ENCODE results near the gene RFC4. TPM values are rescaled to one million over a fixed set of nuclear protein-coding genes. Genes with fewer than 3 reads are reported as not detected.
A peak's percentile ranks its signal among the peaks of the same experiment; 100 is the strongest.

RFC4 gene
- total RNA-seq, 2 donors from 2014 or later, result 6.6 to 7.8 TPM

GRCh38 chr3:186800285-186800684 is 6.0 kb downstream of the RFC4 start:
- intact Hi-C loops (cut with DNase I, micrococcal nuclease), result no loop called here
- ATAC-seq (no peak), DNase-seq (no peak)

DNA sequence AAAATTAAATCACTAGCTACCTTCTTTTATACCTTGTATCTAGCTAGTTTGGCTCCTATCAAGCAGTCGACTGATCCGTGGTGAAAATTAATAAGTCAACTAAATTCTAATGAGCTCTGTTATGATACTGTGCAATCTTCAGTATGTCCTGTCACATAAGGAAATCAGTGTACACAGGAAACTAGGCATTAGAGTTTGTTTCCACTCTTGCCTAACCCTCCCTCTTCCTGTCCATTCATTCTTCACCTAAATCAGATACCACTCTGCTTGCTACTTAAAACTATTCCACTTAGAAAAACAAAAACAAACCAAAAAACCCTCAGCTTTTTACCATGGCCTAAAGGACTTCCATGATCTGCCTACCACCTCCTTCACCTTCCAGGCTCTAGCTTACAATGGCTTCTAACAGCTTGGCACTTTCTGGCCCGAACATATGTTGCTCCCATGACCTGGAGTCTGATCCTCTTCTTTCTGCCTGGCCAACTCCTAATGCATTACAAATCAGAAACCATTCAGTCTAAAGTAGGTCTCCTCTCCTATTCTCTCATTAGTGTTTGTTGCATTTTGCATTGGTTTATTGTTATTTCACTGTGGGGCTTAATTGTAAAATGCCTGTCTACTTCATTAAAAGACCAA is 7.9 kb downstream of the RFC4 start:
- intact Hi-C loops (cut with DNase I, micrococcal nuclease), result no loop called here
- ATAC-seq (no peak), DNase-seq (no peak)

GRCh38 chr3:186790261-186790981 is 15.9 kb downstream of the RFC4 start:
- intact Hi-C loops (cut with DNase I, micrococcal nuclease), result no loop called here
- ATAC-seq, result peak; percentile 36
- DNase-seq, result no peak

DNA sequence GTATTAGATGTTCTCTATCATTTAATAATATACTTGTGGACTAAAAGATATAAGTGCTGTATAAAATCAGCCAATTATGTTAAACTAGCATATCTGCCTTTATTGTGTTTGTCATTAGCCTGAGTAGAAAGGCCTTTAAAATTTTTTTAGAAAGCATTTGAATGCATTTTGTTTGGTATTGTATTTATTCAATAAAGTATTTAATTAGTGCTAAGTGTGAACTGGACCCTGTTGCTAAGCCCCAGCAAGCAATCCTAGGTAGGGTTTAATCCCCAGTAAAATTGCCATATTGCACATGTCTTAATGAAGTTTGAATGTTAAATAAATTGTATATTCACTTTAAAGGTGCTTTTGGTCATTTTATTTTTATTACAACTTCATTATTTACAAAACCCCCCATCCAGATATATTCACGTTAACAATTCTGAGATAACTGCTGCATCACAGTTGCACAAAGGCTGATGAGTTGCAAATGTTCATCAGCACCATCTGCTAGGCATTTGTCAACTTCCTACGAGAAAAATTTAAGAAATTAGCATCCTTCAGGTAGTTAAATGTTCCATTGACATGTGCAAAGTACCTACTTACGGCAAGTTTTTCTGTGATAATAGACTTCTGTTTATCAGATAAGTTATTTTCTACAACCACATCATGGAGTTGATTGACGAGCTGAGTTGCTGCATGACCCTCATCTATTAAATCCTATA is 16.6 kb downstream of the RFC4 start:
- ATAC-seq, result peak; percentile 1
- intact Hi-C loops (cut with DNase I, micrococcal nuclease), result no loop called here
- DNase-seq, result no peak

DNA sequence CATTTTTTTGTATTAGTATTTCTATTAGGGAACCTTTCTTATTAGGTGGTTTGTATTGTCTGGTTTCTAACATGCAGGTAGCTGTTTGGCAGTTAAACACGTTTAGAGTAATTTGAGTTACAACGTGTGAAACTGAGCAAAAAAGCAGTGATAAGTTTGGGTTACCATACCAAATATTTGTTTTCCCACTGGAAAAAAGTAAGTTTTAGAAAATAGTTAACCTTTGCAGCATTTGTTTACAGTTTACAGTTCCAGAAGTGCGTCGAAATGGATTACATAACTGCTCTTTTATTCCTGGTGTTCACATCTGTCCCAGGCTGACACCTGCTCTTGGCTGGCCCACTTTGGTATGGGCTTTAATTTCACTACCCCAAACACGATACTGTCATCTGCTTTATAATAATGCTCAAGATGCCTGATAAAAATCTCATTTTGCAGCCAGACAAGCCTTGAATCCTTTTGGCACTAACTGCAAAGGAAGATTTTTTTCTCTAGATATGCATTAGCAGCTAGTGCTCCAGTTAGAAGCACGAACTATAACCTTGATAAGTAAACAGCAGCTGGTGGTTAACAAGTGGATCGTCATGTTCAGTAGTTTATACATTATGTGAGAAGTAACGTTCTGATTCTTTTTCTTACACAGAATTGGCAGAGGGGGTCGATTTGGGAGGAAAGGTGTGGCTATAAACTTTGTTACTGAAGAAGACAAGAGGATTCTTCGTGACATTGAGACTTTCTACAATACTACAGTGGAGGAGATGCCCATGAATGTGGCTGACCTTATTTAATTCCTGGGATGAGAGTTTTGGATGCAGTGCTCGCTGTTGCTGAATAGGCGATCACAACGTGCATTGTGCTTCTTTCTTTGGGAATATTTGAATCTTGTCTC is 17.6 kb downstream of the RFC4 start:
- DNase-seq (no peak), ATAC-seq (no peak)
- intact Hi-C loops (cut with DNase I, micrococcal nuclease), result no loop called here

GRCh38 chr3:186787642-186788481 is 18.4 kb downstream of the RFC4 start:
- ATAC-seq (no peak), DNase-seq (no peak)
- intact Hi-C loops (cut with DNase I, micrococcal nuclease), result no loop called here

GRCh38 chr3:186786922-186787321 is 19.4 kb downstream of the RFC4 start:
- intact Hi-C loops (cut with DNase I, micrococcal nuclease), result no loop called here
- DNase-seq (no peak), ATAC-seq (no peak)

- intact Hi-C loops (cut with DNase I, micrococcal nuclease), result no loop called here
- ATAC-seq (no peak), DNase-seq (no peak)
These were observed 20.7 kb downstream of the RFC4 start for GRCh38 chr3:186785495-186786018.

DNA sequence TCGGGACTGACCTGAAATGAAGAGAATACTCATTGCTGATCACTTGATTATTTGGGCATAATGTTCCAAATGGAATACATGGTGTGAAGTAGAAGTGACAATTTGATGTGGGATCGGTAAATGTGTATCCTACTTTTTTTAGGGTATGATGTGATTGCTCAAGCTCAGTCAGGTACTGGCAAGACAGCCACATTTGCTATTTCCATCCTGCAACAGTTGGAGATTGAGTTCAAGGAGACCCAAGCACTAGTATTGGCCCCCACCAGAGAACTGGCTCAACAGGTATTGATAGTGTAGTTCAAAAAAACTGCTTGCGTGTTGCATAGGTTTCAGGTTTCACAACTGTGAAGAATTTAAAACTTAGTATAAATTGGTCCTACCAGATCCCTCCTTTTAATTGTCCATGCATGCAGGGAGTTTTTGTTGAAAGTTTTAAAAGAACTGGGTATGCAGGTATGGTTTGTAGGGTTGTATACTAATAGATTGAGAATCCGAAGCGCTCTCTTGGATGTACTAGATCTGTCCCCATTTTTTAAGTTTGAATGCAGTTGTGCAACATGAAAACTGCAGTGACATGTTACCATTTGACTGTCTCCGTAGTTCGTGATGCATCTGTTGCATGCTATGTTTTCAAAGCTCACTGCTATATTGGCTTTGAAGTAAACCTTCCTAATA is 21.3 kb downstream of the RFC4 start:
- DNase-seq (no peak), ATAC-seq (no peak)
- intact Hi-C loops (cut with DNase I, micrococcal nuclease), result no loop called here

DNA sequence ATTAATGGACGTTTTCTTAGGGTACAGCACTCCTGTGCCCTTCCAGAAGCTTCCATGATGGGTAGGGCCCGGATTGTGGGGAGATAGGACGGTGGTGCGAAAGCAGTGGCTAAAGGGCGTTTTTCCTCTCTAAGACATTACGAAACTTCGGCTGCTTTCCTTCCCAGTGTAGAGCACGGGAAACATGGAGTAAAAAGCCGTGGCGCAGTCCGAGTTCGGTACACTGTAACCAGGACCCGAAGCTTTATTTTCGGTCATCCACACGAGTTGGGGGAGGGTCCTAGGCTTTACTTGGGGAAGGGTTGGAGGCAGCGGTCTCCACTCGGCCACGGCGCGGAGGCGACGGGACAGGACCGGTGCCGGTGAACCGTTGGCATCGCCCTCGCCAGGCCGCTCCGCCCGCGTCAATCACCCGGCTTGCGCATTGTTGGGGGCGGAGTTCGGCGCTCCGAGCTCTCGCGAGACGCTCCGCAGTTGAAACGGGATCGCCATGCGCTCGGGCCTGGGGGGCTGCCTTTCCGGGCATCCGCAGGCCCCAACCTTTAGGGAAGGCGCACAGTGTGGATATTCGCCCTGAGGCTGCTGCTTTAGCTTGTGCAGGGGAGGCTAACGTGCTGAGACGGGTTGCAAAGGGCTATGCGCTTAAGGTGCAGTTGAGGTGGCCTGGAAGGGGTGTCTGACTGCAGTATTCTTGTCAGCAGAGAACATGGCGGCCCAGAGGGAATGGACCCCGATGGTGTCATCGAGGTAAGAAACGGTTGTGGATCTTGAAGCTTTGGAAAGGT is 22.4 kb downstream of the RFC4 start:
- peak; percentile 83 for ATAC-seq

GRCh38 chr3:186783058-186783730 is 23.1 kb downstream of the RFC4 start, which contains the start of gene EIF4A2:
Gene EIF4A2 (plus strand): TSS chr3:186783577. CDS start chr3:186783611, 34 bp downstream.
- peak; percentile 84 for ATAC-seq
- intact Hi-C loops (cut with DNase I, micrococcal nuclease), result no loop called here
- peak; percentile 89 to 93 for DNase-seq

More for the DNA sequence above, 22.4 kb downstream of the RFC4 start:
- intact Hi-C loops (cut with DNase I, micrococcal nuclease), result no loop called here
- peak; percentile 85 to 92 for DNase-seq

DNA sequence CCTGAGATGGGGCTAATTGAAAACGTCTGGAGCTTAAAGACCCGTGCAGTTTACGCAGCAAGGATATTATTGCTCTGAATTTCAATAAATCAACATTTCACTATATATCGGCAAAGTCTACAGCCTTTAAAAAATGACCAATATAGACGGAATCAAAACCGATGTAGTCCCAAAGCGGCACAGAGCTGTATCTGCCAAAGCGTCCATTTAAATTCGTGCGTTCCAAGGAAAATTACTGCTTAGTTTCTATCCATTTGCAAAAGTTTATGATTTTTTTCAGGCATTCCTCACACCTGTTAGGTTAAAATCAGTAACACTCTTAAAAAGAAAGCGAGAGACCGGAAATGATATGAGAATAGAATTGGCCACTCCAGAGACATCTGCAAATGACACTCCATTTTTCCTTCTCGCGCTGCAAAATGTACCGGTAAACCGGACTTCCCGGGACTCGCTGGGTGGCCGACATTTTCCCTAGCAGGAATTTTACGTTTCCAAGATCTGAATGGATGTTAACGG is 23.7 kb downstream of the RFC4 start:
- intact Hi-C loops (cut with DNase I, micrococcal nuclease), result no loop called here
- peak; percentile 30 for ATAC-seq
- DNase-seq, result no peak

GRCh38 chr3:186779204-186779603 is 27.1 kb downstream of the RFC4 start:
- intact Hi-C loops (cut with DNase I, micrococcal nuclease), result no loop called here
- DNase-seq (no peak), ATAC-seq (no peak)

- ATAC-seq (no peak), DNase-seq (no peak)
- intact Hi-C loops (cut with DNase I, micrococcal nuclease), result no loop called here
These were observed 30.3 kb downstream of the RFC4 start for GRCh38 chr3:186775999-186776398.

- intact Hi-C loops (cut with DNase I, micrococcal nuclease), result no loop called here
- ATAC-seq, result peak; percentile 83
- peak; percentile 79 for DNase-seq
These were observed 33.4 kb downstream of the RFC4 start for GRCh38 chr3:186772701-186773417.

All from left colon (tissue), 2 donors.